Gastrocnemius medialis (tissue), 4 donors: ENCODE measurements around the gene DMXL1.

Source experiments
- POLR2A ChIP-seq, 2 donors: fragments of 450-650 bp; IDR thresholded peaks; one replicate each; pipeline ENCODE4 v1.6.1; 2017; ENCODE audit warnings: antibody characterized with exemption in 2 of 2, mild to moderate bottlenecking in 2 of 2, moderate library complexity in 2 of 2
- TF ChIP-seq, protein P1 (sequence below), 5 experiments: fragments of 450-650 bp in 3 of 5; fragments of 200-600 bp in 2 of 5; sonication (generic) in 2 of 5; IDR thresholded peaks in 4 of 5; conservative IDR thresholded peaks in 1 of 5; 1 replicate in 4 of 5; 2 replicates in 1 of 5; pipeline ENCODE4 v1.5.1; 2016 to 2019; ENCODE audit warnings: antibody characterized with exemption in 5 of 5, mild to moderate bottlenecking in 3 of 5, moderate library complexity in 3 of 5

DNA sequence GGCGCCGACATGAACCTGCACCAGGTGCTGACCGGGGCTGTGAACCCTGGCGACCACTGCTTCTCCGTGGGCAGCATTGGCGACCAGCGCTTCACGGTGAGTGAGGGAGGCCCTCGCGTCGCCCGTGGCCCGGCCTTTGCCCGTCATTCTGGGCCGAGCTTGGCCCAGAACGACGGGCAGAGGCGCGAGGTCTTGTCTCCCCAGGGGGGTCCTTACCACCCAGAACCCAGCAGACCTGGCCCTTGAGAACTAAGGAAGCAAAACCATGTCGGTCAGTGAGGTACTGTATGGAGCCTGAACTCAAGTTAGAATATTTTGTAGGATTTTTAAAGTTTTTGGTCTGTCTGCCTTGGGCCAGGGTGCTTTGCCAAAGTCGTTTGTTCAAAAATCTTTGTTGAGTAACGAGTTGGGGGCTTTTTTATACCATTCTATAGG is 691 bp downstream of the DMXL1 start:
- TF ChIP-seq, protein P1, sequence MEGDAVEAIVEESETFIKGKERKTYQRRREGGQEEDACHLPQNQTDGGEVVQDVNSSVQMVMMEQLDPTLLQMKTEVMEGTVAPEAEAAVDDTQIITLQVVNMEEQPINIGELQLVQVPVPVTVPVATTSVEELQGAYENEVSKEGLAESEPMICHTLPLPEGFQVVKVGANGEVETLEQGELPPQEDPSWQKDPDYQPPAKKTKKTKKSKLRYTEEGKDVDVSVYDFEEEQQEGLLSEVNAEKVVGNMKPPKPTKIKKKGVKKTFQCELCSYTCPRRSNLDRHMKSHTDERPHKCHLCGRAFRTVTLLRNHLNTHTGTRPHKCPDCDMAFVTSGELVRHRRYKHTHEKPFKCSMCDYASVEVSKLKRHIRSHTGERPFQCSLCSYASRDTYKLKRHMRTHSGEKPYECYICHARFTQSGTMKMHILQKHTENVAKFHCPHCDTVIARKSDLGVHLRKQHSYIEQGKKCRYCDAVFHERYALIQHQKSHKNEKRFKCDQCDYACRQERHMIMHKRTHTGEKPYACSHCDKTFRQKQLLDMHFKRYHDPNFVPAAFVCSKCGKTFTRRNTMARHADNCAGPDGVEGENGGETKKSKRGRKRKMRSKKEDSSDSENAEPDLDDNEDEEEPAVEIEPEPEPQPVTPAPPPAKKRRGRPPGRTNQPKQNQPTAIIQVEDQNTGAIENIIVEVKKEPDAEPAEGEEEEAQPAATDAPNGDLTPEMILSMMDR (IDR thresholded peaks at IDR 0.05 in 4 of 5, conservative IDR thresholded peaks at IDR 0.05 in 1 of 5) = no peak
- TF ChIP-seq POLR2A (IDR thresholded peaks at IDR 0.05) = no peak
